HG03469 (cell line): ENCODE data around the gene CLSTN2.

ENCODE experiments used
- ATAC-seq: cut with Tn5 transposase; IDR thresholded peaks from one replicate; pipeline ENCODE4 v1.9.1; 2021; ENCODE audit warnings: mild to moderate bottlenecking, moderate library complexity, moderate number of reproducible peaks; ENCODE audit not compliant: unreplicated experiment

The CLSTN2 gene

GRCh38 chr3:140223631-140224030 is 288.6 kb downstream of the CLSTN2 start:
- ATAC-seq: no peak

- no peak for ATAC-seq
Observed at GRCh38 chr3:140224307-140224706, 289.3 kb downstream of the CLSTN2 start.

GRCh38 chr3:140225996-140226395 is 291.0 kb downstream of the CLSTN2 start:
- no peak for ATAC-seq

- ATAC-seq: no peak
Observed at GRCh38 chr3:140233702-140234101, 298.7 kb downstream of the CLSTN2 start.

GRCh38 chr3:140234256-140234655 is 299.3 kb downstream of the CLSTN2 start:
- no peak for ATAC-seq

GRCh38 chr3:140236836-140237501 is 302.0 kb downstream of the CLSTN2 start:
- ATAC-seq: no peak

DNA sequence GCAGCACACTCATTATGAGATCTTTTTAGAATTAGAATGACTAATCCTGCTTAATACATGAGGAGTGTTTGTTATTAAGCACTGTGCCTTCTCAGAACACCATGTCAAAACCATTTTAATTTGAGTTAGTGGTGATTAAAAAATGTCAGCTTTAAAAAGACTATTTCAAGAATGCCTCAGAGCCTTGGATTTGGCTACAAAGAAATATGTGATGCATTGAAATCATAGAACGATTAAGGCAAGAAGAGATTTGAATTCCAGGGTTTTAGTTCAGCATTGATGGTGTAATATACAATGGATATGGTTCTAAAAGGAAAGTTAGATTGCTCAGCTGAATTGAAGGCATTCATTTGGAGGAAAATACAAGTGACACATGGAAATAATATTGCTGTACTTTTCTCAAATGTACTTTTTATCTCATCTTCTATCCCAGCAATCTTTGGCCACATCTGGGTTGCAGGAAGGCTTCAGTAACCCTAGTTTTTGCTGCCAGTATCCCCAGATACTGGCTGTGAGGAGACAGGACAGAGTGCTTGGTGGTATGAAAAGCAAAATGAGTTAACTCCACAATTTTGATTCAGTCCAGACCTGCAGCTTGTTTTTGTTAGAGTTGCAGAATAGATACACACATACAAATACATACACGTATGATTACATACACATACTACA is 303.8 kb downstream of the CLSTN2 start:
- ATAC-seq: no peak

GRCh38 chr3:140242818-140243276 is 307.9 kb downstream of the CLSTN2 start:
- ATAC-seq: no peak

- ATAC-seq: no peak
Observed at GRCh38 chr3:140243575-140243974, 308.6 kb downstream of the CLSTN2 start.

DNA sequence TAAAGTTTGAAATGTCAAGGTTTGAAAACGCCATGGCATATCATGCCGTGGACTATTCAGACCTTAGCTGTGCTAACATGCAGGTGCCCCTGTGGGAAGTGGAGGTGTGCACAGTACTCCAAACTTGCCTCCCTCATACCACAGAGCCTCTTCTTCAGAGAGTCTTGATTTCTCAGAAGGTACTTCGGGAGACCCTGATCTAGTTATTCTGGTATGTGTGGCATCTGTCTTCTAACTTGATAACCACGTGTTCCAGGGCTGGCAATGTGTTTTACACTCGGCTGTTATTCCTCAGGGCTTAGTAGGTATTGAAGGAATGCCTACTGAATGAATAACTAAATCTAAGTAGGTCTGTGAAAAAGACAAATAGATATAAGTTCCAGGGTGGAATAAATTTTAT is 309.9 kb downstream of the CLSTN2 start:
- ATAC-seq: no peak

GRCh38 chr3:140246578-140246977 is 311.6 kb downstream of the CLSTN2 start:
- ATAC-seq: no peak

GRCh38 chr3:140247775-140248174 is 312.8 kb downstream of the CLSTN2 start:
- no peak for ATAC-seq

DNA sequence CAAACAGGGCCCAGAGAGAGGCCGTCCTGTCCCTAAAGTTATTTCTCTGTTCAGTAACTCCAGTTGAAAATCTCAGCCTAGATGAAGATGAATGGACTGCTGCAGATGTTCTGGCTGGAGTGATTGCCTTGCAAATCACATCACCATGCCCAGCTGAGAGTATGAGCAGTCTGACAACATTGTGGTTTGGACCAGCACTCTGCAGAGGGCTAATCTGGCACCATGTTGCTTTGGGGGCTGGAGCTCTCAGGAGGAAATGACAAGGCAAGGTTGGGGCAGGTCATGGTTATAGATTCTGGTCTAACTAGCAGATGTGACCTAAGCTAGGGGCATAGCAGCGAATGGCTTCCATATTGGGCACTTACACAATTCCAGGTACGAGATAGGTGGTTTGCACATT is 314.2 kb downstream of the CLSTN2 start:
- no peak for ATAC-seq

- ATAC-seq: no peak
Observed at GRCh38 chr3:140250010-140250855, 315.2 kb downstream of the CLSTN2 start.

DNA sequence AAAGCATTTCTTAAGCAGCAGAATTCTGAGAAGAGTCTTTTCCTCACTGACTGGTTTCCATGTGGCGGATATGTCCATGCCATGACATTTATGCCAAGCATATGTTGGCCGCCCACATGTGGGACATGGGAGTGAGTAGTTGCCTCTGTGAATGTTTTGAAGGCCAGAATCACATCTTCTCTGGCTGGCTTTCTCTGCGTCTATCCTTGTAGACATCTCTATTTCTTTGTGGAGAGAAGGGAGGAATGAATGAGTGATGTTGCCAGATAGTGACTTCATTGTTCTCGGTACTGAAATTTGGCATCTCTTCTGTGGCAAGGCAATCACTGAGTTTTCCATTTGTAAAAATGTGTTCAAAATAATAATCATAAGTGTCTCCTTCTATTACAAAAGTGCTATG is 316.0 kb downstream of the CLSTN2 start:
- ATAC-seq: no peak

- ATAC-seq: no peak
Observed at GRCh38 chr3:140251678-140252077, 316.7 kb downstream of the CLSTN2 start.

DNA sequence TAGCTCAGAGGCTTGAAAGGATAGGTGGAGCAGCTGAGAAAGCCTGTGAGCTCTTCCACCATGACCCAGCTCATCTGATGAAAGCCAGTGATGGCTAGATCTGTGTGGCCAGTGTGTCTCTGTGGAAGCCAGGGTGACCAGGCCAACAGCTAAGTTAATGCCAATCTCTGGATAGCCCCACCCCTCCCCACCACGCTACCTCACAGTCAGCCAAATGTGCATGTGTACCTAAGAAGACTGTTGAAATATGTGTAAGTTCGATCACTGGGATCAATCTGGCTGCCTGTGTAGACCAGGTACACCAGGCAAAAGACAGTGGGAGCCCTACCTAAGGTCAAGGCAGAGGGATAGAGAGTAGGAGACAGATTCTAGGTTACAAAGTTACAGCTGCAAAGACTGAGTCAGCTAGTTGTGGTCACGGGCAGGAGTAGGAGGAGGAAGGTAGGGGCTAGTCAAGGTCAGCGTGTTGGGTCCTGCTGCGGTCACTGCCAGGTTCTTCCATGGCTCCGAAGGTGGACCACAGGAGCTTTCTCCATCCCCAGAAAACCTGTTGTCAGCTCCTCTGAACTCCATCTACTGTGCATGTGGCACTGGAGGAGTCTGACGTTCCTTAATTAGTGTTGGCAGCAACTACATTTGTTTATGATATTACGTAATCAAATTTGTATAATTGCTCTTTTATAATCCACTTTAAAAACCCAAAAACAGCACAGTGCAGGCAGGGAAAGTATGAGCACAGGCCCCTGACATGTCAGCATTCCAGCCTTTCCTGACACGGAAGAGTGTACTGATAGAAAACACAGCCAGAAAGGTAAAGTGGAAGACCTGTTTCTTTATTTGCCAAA is 318.0 kb downstream of the CLSTN2 start:
- no peak for ATAC-seq

GRCh38 chr3:140258222-140258724 is 323.3 kb downstream of the CLSTN2 start:
- ATAC-seq: no peak

- ATAC-seq: no peak
Observed at GRCh38 chr3:140265302-140265701, 330.3 kb downstream of the CLSTN2 start.

DNA sequence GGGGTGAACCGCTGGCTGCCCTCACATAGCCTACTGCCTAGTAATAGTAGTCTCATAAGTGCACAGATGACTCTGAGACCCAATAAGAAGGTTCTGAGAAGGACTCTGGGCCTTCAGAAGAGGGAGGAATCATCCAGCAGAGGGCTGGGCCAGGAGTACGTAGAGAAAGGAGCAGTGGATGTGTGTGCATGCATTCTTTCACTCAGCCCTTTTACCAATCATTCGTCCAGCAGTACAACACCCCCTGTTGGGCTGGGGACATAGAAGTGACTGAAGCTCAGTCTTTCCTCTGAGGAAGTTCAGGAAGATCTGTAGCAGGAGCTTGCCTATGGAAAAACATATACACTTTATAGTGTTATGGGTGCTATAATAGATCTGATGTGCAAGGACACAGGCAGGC is 333.1 kb downstream of the CLSTN2 start:
- no peak for ATAC-seq

DNA sequence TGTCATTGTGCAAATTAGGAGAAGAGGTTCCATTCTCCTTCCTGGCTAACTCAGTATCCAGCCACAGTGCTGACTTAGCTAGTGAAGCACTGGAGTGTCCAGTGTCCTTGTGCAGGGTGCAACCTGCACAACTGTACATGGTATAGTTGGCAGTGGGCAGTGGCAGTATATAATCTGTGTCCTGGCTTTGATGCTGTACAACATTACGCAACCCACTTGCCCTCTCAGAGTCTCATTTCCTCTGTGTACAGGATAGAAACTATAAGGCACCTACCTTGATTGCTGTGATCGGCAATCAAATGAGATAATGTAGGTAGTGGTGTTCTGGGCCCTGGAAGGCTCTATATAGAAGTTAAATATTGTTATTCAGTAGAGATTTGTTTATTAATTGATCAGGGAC is 333.6 kb downstream of the CLSTN2 start:
- ATAC-seq: no peak
